Measurements from ENCODE around the gene EVC2.

EVC2 gene

GRCh38 chr4:5710065-5710960 lies 2.0 kb upstream of the EVC2 start:
- no peak for DNase-seq

- no peak for DNase-seq
These were observed 832 bp upstream of the EVC2 start for GRCh38 chr4:5709207-5709575.

- no peak for DNase-seq
These were observed 446 bp downstream of the EVC2 start for GRCh38 chr4:5707778-5708448.

GRCh38 chr4:5707366-5707765 lies 993 bp downstream of the EVC2 start:
- no peak for DNase-seq

- no peak for DNase-seq
These were observed 1.7 kb downstream of the EVC2 start for GRCh38 chr4:5706486-5707290.

DNA sequence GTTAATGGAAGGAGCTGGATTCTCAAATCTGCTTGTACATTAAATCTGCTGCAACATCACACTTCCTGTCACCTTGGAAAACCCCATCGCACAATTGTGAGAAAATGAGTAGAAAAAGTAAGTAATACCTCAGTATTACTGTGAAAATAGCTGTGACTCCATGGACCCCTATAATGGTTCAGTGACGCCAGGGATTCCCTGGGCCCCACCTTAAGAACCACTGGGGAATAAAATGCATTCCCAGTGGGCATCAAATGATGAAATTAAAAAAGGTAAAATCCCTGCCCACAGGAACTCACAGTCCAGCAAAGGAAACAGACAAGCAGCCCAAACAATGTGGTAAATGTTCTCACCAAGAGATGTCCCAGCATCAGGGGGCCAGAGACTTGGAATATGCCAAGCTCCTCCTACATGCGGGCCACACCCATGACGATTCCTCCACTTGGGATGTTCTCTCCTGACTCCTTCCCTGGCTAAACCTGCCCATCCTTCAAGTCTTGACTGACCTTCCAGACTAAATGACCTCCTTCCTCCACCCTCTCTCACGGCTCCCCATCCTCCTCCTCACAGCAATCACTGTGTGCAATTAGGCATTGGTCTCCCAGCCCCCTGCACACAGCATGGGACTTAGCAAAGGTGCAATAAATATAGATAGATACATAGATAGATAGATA lies 2.6 kb downstream of the EVC2 start:
- no peak for DNase-seq

GRCh38 chr4:5704276-5704675 lies 4.1 kb downstream of the EVC2 start:
- DNase-seq, result no peak

- no peak for DNase-seq
These were observed 4.5 kb downstream of the EVC2 start for GRCh38 chr4:5703831-5704230.

DNA sequence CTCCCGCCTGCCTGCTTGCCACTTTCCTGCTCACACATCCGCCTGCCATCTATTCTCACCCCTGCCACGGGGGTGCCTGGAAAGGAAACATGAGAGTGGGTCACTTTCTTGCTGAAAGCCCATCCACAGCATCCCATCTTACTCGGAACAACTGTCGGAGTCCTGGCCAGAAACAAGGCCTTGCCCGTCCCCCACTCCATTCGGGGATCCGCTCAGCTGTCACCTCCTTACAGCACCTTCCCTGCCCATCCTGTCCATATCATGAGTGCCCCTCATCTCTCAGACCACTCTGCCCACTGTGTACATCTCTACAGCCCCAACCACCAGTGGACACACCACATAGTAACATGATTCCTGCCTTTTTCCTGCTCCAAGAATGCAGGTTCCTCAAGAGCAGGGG lies 6.4 kb downstream of the EVC2 start:
- DNase-seq, result no peak

GRCh38 chr4:5700459-5700858 lies 7.9 kb downstream of the EVC2 start:
- no peak for DNase-seq

GRCh38 chr4:5696341-5696740 lies 12.0 kb downstream of the EVC2 start:
- DNase-seq, result no peak

GRCh38 chr4:5693871-5694270 lies 14.5 kb downstream of the EVC2 start:
- no peak for DNase-seq

DNA sequence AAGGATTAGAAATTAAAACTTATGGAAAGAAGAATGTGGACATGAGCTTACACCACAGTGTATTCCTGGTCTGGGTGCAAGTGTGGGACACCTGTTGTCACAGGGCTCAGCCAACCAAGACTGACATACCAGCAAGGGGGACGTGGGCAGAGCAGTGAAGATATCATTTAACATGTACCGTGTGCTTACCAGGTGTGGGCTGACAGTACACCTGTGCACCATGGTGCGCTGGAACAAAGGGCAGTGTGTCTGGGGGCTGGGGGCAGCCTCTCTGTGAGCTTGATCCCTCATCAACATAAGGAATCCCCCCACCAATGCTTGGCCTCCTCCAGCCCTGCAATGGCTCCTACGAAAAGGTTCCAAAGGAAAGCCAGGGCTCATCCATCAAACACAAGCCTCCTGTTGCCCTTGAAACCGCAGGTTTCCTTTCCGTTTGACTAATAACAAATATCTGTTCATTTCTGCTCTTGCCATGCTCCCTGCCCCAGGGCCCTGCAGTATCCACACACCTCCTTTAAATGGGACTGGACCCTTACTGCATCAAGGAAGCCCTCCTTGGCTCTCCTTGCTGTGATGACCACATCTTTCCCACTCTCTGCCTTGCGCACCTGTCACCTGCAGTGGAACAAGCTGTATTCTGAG lies 16.7 kb downstream of the EVC2 start:
- DNase-seq, result no peak

GRCh38 chr4:5689065-5689464 lies 19.3 kb downstream of the EVC2 start:
- DNase-seq, result no peak

GRCh38 chr4:5686338-5686737 lies 22.0 kb downstream of the EVC2 start:
- DNase-seq, result no peak

DNA sequence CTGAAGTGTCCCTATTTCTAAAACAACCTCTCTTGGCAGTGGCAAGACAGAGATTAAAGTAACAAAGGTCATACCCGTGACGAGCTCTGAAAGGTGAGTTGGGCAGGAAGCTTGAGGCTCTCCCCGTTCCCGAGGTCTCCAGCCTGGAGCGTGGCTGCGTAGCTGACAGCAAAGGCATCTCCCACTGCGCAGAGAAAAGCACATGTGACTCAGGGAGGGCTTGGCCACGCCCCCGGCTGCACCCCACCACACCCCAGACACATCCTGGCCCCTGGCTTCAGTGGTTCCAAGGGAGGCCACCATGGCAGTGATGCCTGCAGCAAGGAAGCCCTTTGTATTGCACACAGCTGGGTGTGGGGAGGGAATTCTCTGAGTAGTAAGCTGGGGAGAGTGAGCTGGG lies 23.1 kb downstream of the EVC2 start:
- no peak for DNase-seq

DNA sequence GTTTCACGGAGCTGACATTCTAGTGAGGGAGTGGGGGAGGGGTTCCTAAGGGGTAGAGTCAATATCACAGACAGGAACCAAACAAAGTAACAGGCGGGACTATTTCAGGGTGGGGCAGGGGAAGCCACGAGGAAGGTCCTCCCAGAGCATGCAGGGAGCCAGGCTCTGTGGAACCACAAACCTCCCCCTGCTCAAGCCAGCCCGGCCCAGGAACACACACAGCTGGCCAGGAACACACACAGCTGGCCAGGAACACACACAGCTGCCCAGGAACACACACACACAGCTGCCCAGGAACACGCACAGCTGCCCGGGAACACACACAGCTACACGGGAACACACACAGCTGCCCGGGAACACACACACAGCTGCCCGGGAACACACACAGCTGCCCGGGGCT lies 24.8 kb downstream of the EVC2 start:
- no peak for DNase-seq

GRCh38 chr4:5678977-5679376 lies 29.4 kb downstream of the EVC2 start:
- no peak for DNase-seq

DNA sequence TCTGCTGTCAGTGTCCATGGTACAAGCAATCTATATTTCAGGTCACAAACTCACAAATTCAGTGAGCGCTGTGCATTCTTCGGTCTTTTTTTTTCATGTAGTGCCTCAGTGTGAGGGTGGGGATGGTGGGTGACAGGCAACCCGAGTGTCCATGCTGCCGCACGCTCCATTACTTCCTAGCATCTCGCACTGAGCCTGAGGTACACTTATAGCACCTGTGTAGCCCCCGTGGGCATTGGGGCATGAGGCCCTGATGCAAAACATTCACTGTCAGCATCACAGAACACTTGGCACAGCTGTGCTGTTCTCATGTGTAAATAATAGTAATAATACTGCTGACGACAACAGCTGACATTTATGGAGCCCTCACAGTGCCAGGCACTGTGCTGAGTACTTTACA lies 31.6 kb downstream of the EVC2 start:
- no peak for DNase-seq

DNA sequence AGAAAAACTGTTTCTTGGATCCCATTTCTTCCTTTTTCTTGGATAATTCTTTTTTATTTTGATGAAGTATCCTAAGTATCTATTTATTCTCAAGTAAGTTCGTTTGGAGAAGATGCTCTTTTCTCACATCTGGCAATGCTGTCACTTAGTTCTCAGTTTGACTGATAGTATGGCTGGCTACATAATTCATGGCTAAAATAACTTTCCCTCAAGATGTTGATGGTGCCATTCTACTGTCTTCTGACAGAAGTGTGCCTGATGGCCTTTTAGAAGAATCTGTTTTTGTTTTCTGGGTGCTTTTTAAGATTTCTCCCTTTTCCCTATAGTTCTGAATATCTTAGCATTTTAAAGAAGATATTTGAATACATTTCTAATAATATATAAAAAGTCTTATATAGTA lies 41.6 kb downstream of the EVC2 start:
- no peak for DNase-seq

DNA sequence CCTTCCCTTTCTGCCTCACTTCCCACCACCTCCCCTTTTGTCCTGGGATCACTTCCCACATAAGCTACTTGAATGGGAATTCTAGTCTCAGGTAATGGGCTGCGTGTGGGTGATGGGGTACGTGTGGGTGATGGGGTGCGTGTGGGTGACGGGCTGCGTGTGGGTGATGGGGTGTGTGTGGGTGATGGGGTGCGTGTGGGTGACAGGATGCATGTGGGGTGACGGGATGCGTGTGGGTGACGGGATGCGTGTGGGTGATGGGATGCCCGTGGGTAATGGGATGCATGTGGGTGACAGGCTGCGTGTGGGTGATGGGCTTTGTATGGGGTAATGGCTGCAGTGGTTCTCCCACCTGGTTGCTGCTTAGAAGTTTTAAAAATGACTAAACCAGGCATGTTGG lies 43.6 kb downstream of the EVC2 start:
- DNase-seq, result no peak

- no peak for DNase-seq
These were observed 45.8 kb downstream of the EVC2 start for GRCh38 chr4:5662555-5662954.

DNA sequence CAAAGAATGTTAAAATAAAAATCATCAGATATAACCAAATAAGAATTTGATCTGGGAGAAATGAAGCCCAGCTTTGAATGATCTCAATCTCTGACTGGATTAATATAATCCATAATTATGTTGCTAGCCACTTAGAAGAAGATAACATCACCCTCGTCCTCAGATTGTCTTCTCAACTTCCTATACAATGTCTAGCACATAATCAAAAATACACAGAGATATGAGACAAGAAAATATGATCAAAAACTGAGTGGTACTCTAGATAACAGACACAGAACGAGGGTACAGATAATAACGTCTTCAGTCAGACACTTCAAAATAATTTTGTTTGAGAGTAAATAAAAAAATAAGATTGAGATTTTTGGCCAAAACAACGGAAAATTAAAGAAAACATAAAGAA lies 47.1 kb downstream of the EVC2 start:
- no peak for DNase-seq
